GM21619 (cell line): ENCODE data around the gene TGFB2.

ENCODE experiments used
- ATAC-seq: cut with Tn5 transposase; IDR thresholded peaks from one replicate; pipeline ENCODE4 v1.9.1; 2021; ENCODE audit not compliant: unreplicated experiment

Gene TGFB2

DNA sequence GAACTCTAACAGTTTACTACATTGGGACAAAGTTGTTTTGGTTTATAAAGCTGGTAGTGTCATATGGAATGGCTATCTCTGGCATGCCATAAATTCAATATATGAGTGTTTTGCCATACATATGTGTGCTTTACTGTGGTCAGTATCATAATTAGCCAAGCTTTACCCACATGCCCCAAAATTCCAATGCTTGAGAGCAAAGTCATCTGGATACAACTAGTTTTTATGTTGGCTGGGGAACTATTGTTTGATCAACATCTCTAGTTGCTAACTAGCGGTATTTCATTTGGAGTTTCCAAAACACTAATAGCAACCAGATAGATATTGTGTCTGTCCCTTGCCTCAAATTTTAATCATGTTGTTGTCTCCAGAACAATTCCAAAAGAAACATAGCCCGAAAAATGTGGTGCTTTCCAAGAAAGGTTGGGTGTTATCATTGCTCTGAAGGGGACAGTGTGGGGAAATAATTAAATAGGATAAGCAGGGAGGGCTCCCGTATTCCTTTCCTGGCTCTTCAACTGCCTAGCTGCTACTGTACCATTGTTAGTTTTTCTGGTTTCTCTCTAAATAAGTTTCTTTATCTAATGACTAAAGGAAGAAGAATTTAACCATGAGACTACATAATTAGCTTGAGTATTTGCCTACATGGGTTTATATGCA lies 136.1 kb downstream of the TGFB2 start:
- no peak for ATAC-seq

DNA sequence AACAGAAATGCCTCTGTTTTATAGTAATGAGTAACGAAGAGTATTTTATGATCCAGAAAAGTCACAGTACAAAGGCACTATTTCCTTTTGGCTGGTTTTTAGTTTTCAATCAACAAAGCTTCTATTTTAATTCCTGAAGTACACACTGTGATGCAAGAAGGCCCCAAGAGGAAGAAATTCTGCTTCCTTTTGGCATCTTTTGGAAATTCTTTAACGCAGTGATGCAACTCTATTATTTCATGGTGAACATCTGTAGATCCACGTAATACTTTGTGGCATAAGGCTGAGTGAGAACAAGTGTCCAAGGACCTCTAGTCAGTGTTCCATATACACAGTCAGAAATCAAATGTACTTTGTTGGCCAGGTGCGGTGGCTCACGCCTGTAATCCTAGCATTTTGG lies 137.5 kb downstream of the TGFB2 start:
- no peak for ATAC-seq

DNA sequence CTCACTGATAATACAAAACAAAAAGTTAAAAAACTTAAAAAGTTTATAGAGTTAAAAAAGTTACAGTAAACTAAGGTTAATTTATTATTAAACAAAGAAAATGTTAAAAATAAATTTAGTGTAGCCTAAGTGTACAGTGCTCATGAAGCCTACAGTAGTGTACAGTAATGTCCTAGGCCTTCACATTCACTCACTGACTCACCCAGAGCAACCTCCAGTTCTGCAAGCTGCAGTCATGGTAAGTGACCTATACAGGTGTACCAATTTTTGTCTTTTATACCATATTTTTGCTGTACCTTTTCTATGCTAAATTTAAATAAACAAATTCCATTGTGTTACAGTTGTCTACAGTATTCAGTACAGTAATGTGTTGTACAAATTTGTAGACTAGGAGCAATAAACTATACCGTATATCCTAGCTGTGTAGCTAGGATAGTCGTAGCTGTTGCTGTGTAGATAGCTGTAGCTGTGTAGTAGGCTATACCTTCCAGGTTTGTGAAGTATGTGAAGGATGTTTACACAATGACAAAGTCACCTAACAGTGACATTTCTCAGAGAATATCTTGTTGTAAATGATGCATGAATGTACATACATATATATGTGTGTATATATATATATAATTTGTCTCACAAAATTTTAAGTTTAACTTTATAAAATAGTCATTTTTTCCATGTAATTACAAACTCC lies 140.2 kb downstream of the TGFB2 start:
- no peak for ATAC-seq

DNA sequence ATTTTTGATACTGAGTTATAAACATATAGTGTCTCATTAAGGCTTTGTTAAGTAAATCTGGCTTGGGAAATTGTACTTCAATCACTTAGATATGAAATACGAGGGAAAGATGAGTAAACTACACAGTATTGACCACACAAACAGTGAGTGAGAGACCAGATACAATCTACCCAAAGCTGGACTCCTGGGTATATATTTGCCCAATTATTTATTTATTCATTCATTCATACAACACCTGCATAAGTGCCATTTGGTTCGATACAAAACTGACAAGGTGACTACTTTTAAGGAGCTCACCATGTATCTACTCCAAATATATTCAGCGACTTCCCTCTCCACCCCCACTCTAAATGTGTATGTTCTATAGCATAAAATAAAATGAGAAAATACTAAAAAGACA lies 143.4 kb downstream of the TGFB2 start:
- ATAC-seq: no peak

DNA sequence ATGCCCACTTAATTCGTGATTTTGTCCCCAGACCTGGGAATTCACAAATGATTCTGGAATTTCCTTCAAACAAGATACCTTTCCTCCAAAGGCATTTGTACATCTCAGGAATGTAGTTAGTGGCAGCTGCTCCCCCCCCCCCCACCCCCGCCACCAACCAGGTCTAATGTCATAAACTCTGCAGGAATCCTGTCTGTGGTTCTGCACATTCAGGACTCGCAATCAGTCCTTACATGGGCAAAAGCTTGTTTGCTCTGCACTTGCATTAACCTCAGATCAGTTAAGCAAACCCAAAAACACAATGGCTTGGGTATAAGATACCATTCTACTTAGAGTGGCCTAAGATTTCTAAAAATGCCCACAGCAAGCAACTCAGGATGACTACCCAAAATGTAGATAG lies 143.8 kb downstream of the TGFB2 start:
- ATAC-seq: no peak

DNA sequence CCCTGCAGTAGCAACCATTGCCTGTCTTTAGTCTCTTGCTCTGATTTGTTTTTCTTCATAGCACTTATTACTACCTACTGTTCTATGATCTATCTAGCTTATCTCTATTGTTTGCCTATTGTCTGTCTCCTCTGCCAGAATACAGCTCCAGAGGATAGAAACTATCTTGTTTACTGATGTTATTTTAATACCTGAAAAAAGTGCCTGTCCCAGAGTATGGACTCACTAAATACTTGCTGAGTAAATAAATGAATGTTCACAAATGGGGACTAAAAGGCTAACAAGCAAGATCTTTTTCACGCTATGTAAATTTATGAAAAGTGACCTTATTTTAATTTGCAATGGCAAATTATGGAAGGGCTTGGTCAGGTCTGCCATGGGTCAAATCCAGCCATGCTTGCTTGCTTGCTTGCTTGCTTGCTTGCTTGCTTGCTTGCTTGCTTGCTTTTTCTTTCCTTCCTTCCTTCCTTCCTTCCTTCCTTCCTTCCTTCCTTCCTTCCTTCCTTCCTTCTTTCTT lies 145.3 kb downstream of the TGFB2 start:
- no peak for ATAC-seq

DNA sequence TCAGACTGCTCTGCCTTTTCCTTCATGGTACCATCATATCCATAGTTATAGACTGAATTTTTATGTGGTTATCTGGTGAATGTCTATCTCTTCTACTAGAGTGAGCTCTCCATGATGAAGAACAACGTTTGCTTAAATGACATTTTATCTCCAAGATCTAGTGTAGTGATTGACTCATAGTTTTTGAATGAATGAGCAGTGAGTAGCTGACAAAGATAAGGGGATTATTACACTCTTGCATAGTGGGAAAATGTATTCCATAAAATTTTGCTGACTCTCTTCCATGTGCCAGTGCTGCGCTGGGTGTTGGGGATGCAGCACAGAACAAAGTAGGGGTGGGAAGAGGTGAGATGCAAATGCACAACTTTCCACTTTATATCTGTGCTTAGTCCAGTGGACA lies 147.7 kb downstream of the TGFB2 start:
- no peak for ATAC-seq

DNA sequence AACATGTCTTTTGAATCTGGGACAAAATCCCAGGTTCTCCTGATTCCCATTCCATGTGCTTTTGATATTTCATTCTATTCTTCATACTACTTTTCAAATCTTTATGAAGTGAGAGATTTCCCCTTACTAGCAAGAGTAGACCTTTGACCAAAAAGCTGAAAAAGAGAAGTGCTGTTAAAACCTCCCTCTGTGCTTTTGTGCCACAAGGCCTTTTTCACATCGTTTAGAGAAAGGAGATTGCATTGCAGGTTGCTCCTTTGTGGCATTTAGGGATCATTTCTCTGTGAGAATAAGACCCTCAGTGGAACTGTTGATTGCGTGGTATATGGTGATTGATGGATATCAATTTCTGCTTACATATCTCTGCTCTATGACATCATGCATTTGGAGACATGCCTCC lies 148.8 kb downstream of the TGFB2 start:
- ATAC-seq: no peak
